ENCODE data around the gene TLE5.
A peak's percentile ranks its signal among the peaks of the same experiment; 100 is the strongest.
"Not testable (repeated sequence)": the region's sequence is repeated elsewhere in the genome, so short reads cannot be mapped to it uniquely, and the experiment has no call there.

Gene TLE5

GRCh38 chr19:3096267-3096901 lies 34.1 kb upstream of the TLE5 start:
- no peak for DNase-seq (ENCODE audit: low read depth in 2 of 2)

- DNase-seq (ENCODE audit: low read depth in 2 of 2): peak; percentile 37 to 39
These were observed 33.3 kb upstream of the TLE5 start for GRCh38 chr19:3095441-3096191.

- DNase-seq (ENCODE audit: low read depth in 2 of 2): no peak
These were observed 32.5 kb upstream of the TLE5 start for GRCh38 chr19:3094601-3095440.

- not testable (repeated sequence) for DNase-seq (ENCODE audit: low read depth in 2 of 2)
These were observed 27.1 kb upstream of the TLE5 start for GRCh38 chr19:3089299-3089855.

GRCh38 chr19:3087769-3088168 lies 25.5 kb upstream of the TLE5 start:
- no peak for DNase-seq (ENCODE audit: low read depth in 2 of 2)

GRCh38 chr19:3084943-3085342 lies 22.6 kb upstream of the TLE5 start:
- DNase-seq (ENCODE audit: low read depth in 2 of 2): no peak

- DNase-seq (ENCODE audit: low read depth in 2 of 2): no peak
These were observed 21.7 kb upstream of the TLE5 start for GRCh38 chr19:3083964-3084363.

GRCh38 chr19:3082331-3082730 lies 20.0 kb upstream of the TLE5 start:
- no peak for DNase-seq (ENCODE audit: low read depth in 2 of 2)

GRCh38 chr19:3080286-3080685 lies 18.0 kb upstream of the TLE5 start:
- no peak for DNase-seq (ENCODE audit: low read depth in 2 of 2)

GRCh38 chr19:3079578-3079977 lies 17.3 kb upstream of the TLE5 start:
- no peak for DNase-seq (ENCODE audit: low read depth in 2 of 2)

- DNase-seq (ENCODE audit: low read depth in 2 of 2): peak; percentile 44 to 52
These were observed 13.5 kb upstream of the TLE5 start for GRCh38 chr19:3075605-3076431.

- no peak for DNase-seq (ENCODE audit: low read depth in 2 of 2)
These were observed 11.8 kb upstream of the TLE5 start for GRCh38 chr19:3073931-3074595.

- DNase-seq (ENCODE audit: low read depth in 2 of 2): no peak
These were observed 10.9 kb upstream of the TLE5 start for GRCh38 chr19:3073159-3073563.

- DNase-seq (ENCODE audit: low read depth in 2 of 2): no peak
These were observed 9.5 kb upstream of the TLE5 start for GRCh38 chr19:3071768-3072167.

- DNase-seq (ENCODE audit: low read depth in 2 of 2): no peak
These were observed 5.8 kb upstream of the TLE5 start for GRCh38 chr19:3068071-3068470.

- DNase-seq (ENCODE audit: low read depth in 2 of 2): no peak
These were observed 5.3 kb upstream of the TLE5 start for GRCh38 chr19:3067563-3067962.

- no peak for DNase-seq (ENCODE audit: low read depth in 2 of 2)
These were observed 4.3 kb upstream of the TLE5 start for GRCh38 chr19:3066482-3067049.

- DNase-seq (ENCODE audit: low read depth in 2 of 2): no peak
These were observed 3.5 kb upstream of the TLE5 start for GRCh38 chr19:3065675-3066357.

GRCh38 chr19:3064011-3064330 lies 1.7 kb upstream of the TLE5 start:
- no peak for DNase-seq (ENCODE audit: low read depth in 2 of 2)

All from stimulated activated CD8-positive, alpha-beta memory T cell treated with anti-CD3 and anti-CD28 coated beads, Interleukin-15, amount 100 ng/mL, for 4 hours (primary cell).